Amygdala (tissue), 56 donors: ENCODE measurements around the gene APOBEC3H.

ENCODE experiments used
- DNase-seq, 56 donors: peaks; one replicate each; lab custom pipeline; 2025; lab: John Stamatoyannopoulos, UW

The APOBEC3H gene

GRCh38 chr22:39106326-39106725 lies 9.3 kb downstream of the APOBEC3H start:
- DNase-seq, result no peak

GRCh38 chr22:39108487-39108886 lies 11.4 kb downstream of the APOBEC3H start:
- DNase-seq, result no peak

GRCh38 chr22:39109361-39109760 lies 12.3 kb downstream of the APOBEC3H start:
- DNase-seq, result no peak

GRCh38 chr22:39110631-39111561 lies 13.9 kb downstream of the APOBEC3H start:
- DNase-seq, result no peak

- no peak for DNase-seq
Observed at GRCh38 chr22:39114112-39114511, 17.1 kb downstream of the APOBEC3H start.

- DNase-seq, result no peak
Observed at GRCh38 chr22:39115570-39115969, 18.5 kb downstream of the APOBEC3H start.

GRCh38 chr22:39115977-39116621 lies 19.1 kb downstream of the APOBEC3H start:
- DNase-seq, result no peak

GRCh38 chr22:39117585-39118191 lies 20.6 kb downstream of the APOBEC3H start:
- peak in 1 of 56 donors; percentile 13 for DNase-seq

GRCh38 chr22:39120983-39121382 lies 23.9 kb downstream of the APOBEC3H start:
- no peak for DNase-seq

- DNase-seq, result no peak
Observed at GRCh38 chr22:39122772-39123470, 25.9 kb downstream of the APOBEC3H start.

- DNase-seq, result no peak
Observed at GRCh38 chr22:39123751-39124581, 26.9 kb downstream of the APOBEC3H start.

- no peak for DNase-seq
Observed at GRCh38 chr22:39125622-39126021, 28.6 kb downstream of the APOBEC3H start.

- no peak for DNase-seq
Observed at GRCh38 chr22:39128508-39128907, 31.5 kb downstream of the APOBEC3H start.

GRCh38 chr22:39129081-39129480 lies 32.0 kb downstream of the APOBEC3H start:
- no peak for DNase-seq

GRCh38 chr22:39129746-39130145 lies 32.7 kb downstream of the APOBEC3H start:
- no peak for DNase-seq

- DNase-seq, result no peak
Observed at GRCh38 chr22:39130152-39130704, 33.2 kb downstream of the APOBEC3H start.

- no peak for DNase-seq
Observed at GRCh38 chr22:39130892-39131855, 34.1 kb downstream of the APOBEC3H start.

- no peak for DNase-seq
Observed at GRCh38 chr22:39132281-39132680, 35.2 kb downstream of the APOBEC3H start.
